ENCODE results near the gene VIPR2.

Gene VIPR2

DNA sequence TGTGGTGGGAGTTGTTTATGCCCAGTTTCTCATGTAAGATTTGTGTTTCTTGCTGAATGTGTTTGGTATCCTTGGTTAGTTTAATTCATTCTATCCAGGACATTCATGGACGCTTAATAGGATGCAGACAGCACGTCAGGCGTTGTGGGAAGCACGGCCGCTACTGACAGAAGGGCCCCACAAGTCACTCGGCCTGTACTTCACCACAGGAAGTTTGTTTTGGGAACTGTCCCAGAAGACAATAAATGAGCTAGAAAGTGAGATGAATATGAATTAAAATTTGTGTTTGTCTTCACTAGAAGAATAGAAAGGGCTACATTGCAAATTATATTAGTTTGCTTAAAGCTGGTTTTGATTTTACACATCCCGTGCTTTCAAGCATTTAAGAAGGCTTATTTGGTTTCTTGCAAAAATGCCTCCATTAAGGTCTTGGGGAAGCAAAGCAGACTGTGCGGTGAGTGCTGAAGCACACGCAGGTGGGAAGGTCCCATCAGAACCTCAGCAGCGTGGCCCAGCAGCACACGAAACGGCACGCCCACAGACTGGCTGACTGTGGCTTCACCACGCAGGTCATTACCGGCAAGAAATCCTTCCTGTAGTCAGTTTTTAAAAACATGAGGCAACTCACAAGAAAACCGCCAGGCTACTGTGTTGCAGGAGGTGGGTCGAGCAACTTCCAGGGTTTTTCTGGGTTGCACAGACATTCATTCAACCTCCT is 74.1 kb downstream of the VIPR2 start:
- Mint-ChIP-seq H3K27me3 (no peaks in the 10 kb centered on the region), H3K4me1 (ENCODE audit: low read depth) (peaks cover 24% of the 10 kb centered on the region), H3K9me3 (ENCODE audit: low read depth) (no peaks in the 10 kb centered on the region), H3K36me3 (no peaks in the 10 kb centered on the region), H3K4me3 (no peak overlapping the region), H3K27ac (no peak overlapping the region)

DNA sequence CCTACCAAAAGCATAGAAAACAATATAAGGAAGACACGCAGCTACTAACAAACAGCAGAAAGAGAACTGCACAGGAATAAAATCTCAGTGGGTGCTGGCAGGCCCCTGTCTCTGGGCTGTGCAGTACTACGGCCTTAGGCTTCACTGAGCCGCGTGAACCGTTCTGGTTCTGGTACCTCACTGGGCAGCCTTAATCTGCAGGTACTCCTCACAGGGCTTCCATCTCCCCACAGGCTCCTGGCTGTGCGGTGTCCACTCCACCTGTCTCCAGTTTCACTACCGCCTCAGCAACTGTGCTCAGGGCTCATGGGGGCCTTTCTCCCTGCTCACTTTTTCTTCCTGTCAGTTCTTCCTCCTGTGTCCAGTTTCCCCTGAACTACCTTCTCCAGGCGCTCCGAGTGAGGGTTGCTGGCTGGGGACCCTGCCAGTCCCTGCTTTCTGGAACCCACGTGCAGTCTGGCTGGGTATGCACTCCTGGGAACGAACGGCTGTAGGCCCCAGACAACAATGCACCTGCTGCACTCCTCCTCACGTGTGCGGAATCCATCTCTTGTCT is 75.7 kb downstream of the VIPR2 start:
- Mint-ChIP-seq H3K9me3 (ENCODE audit: low read depth) (no peaks in the 10 kb centered on the region), H3K36me3 (no peaks in the 10 kb centered on the region), H3K27me3 (no peaks in the 10 kb centered on the region), H3K4me3 (no peak overlapping the region), H3K4me1 (ENCODE audit: low read depth) (peaks cover 24% of the 10 kb centered on the region), H3K27ac (no peak overlapping the region)

GRCh38 chr7:159068488-159068811 is 76.2 kb downstream of the VIPR2 start:
- Mint-ChIP-seq H3K36me3 (no peaks in the 10 kb centered on the region), H3K4me3 (no peak overlapping the region), H3K27ac (no peak overlapping the region)

DNA sequence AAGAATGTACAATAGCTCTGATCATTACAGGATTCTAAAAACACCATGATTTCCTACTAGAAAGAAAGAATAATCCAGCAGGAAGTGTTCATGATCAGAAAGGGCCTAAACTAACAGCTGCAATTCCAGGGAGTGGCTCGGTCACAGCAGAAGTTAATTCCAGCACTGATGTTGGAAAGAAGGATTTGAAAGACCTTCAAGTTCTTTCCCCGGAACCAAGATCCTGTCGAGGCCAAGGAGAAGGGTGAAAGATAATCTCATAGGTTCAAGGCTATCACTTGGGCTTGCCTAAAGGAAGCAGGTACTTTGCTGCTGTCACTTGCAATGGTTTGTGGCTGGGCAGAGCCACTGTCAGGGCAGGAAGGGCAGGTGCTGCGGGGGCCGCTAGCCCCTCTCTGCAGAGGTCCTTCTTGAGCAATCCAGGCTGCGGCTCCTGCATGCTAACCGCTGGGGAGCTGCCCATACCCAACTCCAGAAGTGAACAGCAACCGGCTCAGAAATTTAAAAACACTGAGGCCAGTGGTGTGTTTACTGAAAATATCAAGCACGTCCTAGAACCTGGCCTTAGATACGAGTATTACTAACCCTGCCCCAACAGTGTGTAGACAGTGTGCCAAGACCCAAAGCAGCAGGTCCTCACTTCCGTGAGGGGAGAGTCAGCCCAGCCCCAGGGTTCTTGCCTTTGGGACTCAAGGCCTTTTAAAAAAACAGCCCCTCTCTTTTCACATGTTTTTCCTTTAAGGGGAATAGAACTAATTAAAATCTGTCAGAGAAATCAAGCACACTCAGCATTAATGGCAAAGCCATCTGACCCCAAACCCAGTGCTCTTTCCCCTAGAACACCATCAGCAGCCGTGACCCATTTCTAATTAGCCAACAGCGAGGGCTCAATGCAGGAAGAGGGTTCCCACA is 76.8 kb downstream of the VIPR2 start:
- Mint-ChIP-seq H3K36me3 (no peaks in the 10 kb centered on the region), H3K27ac (no peak overlapping the region), H3K4me1 (ENCODE audit: low read depth) (peaks cover 24% of the 10 kb centered on the region), H3K27me3 (no peaks in the 10 kb centered on the region), H3K4me3 (no peak overlapping the region), H3K9me3 (ENCODE audit: low read depth) (no peaks in the 10 kb centered on the region)

More at GRCh38 chr7:159068488-159068811, 76.2 kb downstream of the VIPR2 start:
- H3K9me3 Mint-ChIP-seq (ENCODE audit: low read depth), result no peaks in the 10 kb centered on the region
- no peaks in the 10 kb centered on the region for H3K27me3 Mint-ChIP-seq
- peaks cover 24% of the 10 kb centered on the region for H3K4me1 Mint-ChIP-seq (ENCODE audit: low read depth)

- Mint-ChIP-seq H3K4me1 (ENCODE audit: low read depth) (peaks cover 24% of the 10 kb centered on the region), H3K4me3 (no peak overlapping the region), H3K27ac (no peak overlapping the region), H3K27me3 (no peaks in the 10 kb centered on the region), H3K36me3 (no peaks in the 10 kb centered on the region), H3K9me3 (ENCODE audit: low read depth) (no peaks in the 10 kb centered on the region)
These were observed 77.7 kb downstream of the VIPR2 start for GRCh38 chr7:159066816-159067575.

GRCh38 chr7:159065852-159066480 is 78.7 kb downstream of the VIPR2 start:
- H3K36me3 Mint-ChIP-seq, result no peaks in the 10 kb centered on the region
- H3K27ac Mint-ChIP-seq, result no peak overlapping the region
- no peaks in the 10 kb centered on the region for H3K27me3 Mint-ChIP-seq
- H3K9me3 Mint-ChIP-seq (ENCODE audit: low read depth), result no peaks in the 10 kb centered on the region
- peaks cover 20% of the 10 kb centered on the region for H3K4me1 Mint-ChIP-seq (ENCODE audit: low read depth)
- H3K4me3 Mint-ChIP-seq, result no peak overlapping the region

GRCh38 chr7:159064816-159065510 is 79.7 kb downstream of the VIPR2 start:
- H3K4me3 Mint-ChIP-seq, result no peak overlapping the region

GRCh38 chr7:159064121-159064815 is 80.4 kb downstream of the VIPR2 start:
- Mint-ChIP-seq H3K4me3 (no peak overlapping the region), H3K27me3 (no peaks in the 10 kb centered on the region), H3K9me3 (ENCODE audit: low read depth) (no peaks in the 10 kb centered on the region), H3K4me1 (ENCODE audit: low read depth) (peaks cover 11% of the 10 kb centered on the region), H3K36me3 (no peaks in the 10 kb centered on the region), H3K27ac (no peak overlapping the region)

More at GRCh38 chr7:159064816-159065510, 79.7 kb downstream of the VIPR2 start:
- Mint-ChIP-seq H3K27ac (no peak overlapping the region), H3K9me3 (ENCODE audit: low read depth) (no peaks in the 10 kb centered on the region), H3K27me3 (no peaks in the 10 kb centered on the region), H3K4me1 (ENCODE audit: low read depth) (peaks cover 14% of the 10 kb centered on the region), H3K36me3 (no peaks in the 10 kb centered on the region)

GRCh38 chr7:159063046-159063840 is 81.4 kb downstream of the VIPR2 start:
- H3K4me1 Mint-ChIP-seq (ENCODE audit: low read depth), result peaks cover 6% of the 10 kb centered on the region
- H3K9me3 Mint-ChIP-seq (ENCODE audit: low read depth), result no peaks in the 10 kb centered on the region
- no peaks in the 10 kb centered on the region for H3K27me3 Mint-ChIP-seq
- H3K27ac Mint-ChIP-seq, result no peak overlapping the region
- H3K36me3 Mint-ChIP-seq, result no peaks in the 10 kb centered on the region
- no peak overlapping the region for H3K4me3 Mint-ChIP-seq

DNA sequence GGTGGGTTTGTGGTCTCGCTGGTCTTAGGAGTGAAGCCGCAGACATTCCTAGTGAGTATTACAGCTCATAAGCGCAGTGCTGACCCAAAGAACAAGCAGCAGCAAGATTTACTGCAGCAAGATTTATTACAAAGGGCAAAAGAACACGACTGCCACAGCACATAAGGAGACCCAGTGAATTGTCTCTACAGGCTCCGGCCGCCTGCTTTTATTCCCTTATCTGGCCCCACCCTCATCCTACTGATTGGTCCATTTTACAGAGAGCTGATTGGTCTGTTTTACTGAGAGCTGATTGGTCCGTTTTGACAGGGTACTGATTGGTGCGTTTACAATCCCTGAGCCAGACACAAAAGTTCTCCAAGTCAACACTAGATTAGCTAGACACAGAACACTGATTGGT is 82.1 kb downstream of the VIPR2 start:
- Mint-ChIP-seq H3K27me3 (no peaks in the 10 kb centered on the region), H3K9me3 (ENCODE audit: low read depth) (no peaks in the 10 kb centered on the region), H3K4me1 (ENCODE audit: low read depth) (no peaks in the 10 kb centered on the region), H3K36me3 (no peaks in the 10 kb centered on the region), H3K27ac (no peak overlapping the region), H3K4me3 (no peak overlapping the region)

DNA sequence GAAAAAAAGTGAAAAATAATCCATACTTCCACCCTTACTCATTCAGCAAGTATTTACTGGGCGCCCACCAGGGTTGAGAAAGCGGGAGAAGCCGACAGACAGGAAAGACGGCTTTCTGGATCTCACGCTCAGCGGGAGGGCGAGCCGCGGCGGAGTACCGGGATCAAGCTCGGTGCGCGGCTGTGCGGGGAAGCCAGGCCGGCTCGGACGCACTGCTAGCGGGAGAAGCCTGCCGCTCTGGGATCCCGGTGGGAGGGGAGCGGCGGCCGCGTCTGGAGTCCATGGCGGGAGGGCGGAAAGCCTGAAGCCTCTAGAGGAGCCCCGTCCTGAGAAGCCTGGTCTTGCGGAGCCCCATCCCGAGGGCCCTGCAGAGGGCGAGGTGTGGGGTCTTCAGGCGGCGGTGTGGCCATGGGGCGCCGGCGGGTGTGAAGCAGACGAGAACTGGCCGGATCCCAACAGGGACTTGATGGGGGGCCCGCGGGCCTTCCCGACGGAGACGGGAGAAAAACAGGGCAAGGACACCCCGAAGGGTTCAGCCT is 82.9 kb downstream of the VIPR2 start:
- Mint-ChIP-seq H3K4me3 (no peak overlapping the region), H3K27me3 (no peaks in the 10 kb centered on the region), H3K4me1 (ENCODE audit: low read depth) (no peaks in the 10 kb centered on the region), H3K36me3 (no peaks in the 10 kb centered on the region), H3K27ac (no peak overlapping the region), H3K9me3 (ENCODE audit: low read depth) (no peaks in the 10 kb centered on the region)

GRCh38 chr7:159061209-159061608 is 83.5 kb downstream of the VIPR2 start:
- no peak overlapping the region for H3K27ac Mint-ChIP-seq
- no peaks in the 10 kb centered on the region for H3K4me1 Mint-ChIP-seq (ENCODE audit: low read depth)
- H3K27me3 Mint-ChIP-seq, result no peaks in the 10 kb centered on the region
- no peaks in the 10 kb centered on the region for H3K9me3 Mint-ChIP-seq (ENCODE audit: low read depth)
- H3K4me3 Mint-ChIP-seq, result no peak overlapping the region
- H3K36me3 Mint-ChIP-seq, result no peaks in the 10 kb centered on the region

DNA sequence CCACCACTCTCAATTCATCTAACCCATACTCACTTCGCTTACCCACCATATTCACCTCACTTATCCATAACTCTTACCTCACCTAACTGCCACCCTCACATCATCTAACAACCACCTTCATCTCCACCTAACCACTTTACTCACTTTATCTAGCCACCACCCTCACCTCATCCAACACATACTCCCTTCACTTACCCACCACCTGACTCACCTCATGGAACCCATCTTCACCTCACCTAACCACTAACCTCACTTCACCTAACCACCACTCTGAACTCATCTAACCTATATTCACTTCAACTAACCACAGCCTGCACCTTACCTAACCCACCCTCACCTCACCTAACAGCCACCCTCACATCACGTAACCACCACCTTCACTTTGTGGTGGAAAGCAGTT is 84.2 kb downstream of the VIPR2 start:
- no peak overlapping the region for H3K27ac Mint-ChIP-seq
- H3K4me1 Mint-ChIP-seq (ENCODE audit: low read depth), result no peaks in the 10 kb centered on the region
- H3K27me3 Mint-ChIP-seq, result no peaks in the 10 kb centered on the region
- no peaks in the 10 kb centered on the region for H3K9me3 Mint-ChIP-seq (ENCODE audit: low read depth)
- H3K36me3 Mint-ChIP-seq, result no peaks in the 10 kb centered on the region
- no peak overlapping the region for H3K4me3 Mint-ChIP-seq

Data from activated naive CD8-positive, alpha-beta T cell (primary cell).